GM12891 (cell line): ENCODE results near the gene SCIMP. TPM values are rescaled to one million over a fixed set of nuclear protein-coding genes. Genes with fewer than 3 reads are reported as not detected.

ENCODE experiments used
- DNase-seq: peaks from one replicate; pipeline ENCODE4 v3.0.0; 2011; ENCODE audit warnings: low spot score; ENCODE audit not compliant: insufficient read length
- FAIRE-seq: peaks from 2 replicates; lab custom pipeline; 2011; peaks lifted over from hg19 to GRCh38; lab: Jason Lieb, UNC
- PAX5 ChIP-seq: IDR thresholded peaks from 2 replicates; pipeline ENCODE4 v1.6.1; 2011; ENCODE audit warnings: low read length, moderate library complexity, mild to moderate bottlenecking; ENCODE audit not compliant: insufficient read depth, severe bottlenecking
- POLR2A ChIP-seq: IDR thresholded peaks from 2 replicates; pipeline ENCODE4 v1.6.1; 2011; ENCODE audit warnings: low read depth, low read length, control low read depth
- POLR2AphosphoS5 ChIP-seq: IDR thresholded peaks from 2 replicates; pipeline ENCODE4 v1.6.1; 2011; ENCODE audit warnings: low read depth, low read length, control low read depth
- POU2F2 ChIP-seq: IDR thresholded peaks from 2 replicates; pipeline ENCODE4 v1.6.1; 2011; ENCODE audit warnings: low read depth, mild to moderate bottlenecking, control low read depth, low read length, moderate library complexity
- SPI1 ChIP-seq: IDR thresholded peaks from 2 replicates; pipeline ENCODE4 v1.6.1; 2011; ENCODE audit warnings: low read depth, low read length, control low read depth
- TAF1 ChIP-seq: IDR thresholded peaks from 2 replicates; pipeline ENCODE4 v1.6.1; 2011; ENCODE audit warnings: low read depth, low read length, control low read depth
- polyA plus RNA-seq: library from polyadenylated mRNA; unstranded; fragments of >200 nt; gene quantifications from one replicate; pipeline ENCODE4 v1.2.1, GENCODE V29; 2012; ENCODE audit warnings: low read depth, missing spikeins, inconsistent platforms; ENCODE audit not compliant: missing spikeins

SCIMP gene
- 48.3 TPM for polyA plus RNA-seq

DNA sequence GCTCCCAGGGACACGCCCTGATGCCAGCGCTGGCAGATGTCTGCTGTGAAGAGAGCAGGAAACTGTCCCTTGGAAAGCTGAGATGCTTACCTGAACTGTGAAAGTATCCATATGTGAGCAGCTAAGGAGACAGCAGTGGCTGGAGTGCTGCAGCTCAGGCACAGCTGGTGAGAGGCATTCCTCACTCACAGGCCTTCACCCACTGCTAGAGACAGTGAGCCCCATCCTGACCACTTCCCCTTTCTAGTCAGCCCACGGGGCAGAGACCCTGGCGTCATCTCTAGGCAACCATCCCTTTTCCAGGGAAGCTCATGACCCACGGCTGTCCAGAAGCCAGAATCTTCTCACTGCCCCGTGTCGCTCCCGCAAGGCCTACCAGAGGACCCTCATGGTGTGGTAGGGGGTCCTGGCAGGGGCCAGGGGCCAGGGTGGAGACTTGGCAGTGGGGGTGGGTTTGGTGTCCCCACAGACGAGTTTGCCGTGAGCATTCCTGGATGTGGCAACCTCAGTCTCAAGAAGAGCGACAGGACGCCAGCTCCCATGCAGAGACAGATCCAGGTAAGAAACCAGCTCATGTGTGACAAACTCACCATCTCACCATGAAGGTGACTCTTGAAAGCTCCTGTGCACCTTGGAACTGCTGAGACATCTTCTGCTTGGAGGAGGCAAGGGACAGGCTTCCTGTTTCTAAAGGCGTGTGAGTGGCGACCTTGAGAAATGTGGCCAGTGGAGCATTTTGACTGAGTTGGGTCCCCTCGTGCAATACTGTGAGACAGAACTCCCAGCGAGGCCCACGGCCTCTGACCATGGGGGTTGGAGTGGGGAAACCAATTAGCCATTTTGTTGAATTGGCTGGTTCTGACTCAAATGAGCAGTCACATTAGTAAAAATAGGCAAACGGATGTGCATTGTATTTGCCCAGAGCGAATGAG lies at the start of gene SCIMP:
Gene SCIMP (minus strand): TSS at position 216 of the 932 bp plus-strand sequence. CDS start 105 bp downstream, at position 111.
- FAIRE-seq, result peak; percentile 96
- TF ChIP-seq TAF1 (peak; percentile 87), PAX5 (no peak), POLR2A (peak; percentile 92), SPI1 (peak; percentile 100), POU2F2 (peak; percentile 36; the same call in 1 of the 2 replicates), POLR2AphosphoS5 (peak; percentile 85)
- DNase-seq, result no peak

GRCh38 chr17:5283571-5284315 lies 49.1 kb upstream of the SCIMP start:
- FAIRE-seq, result peak; percentile 48
- TF ChIP-seq TAF1, result no peak
- no peak for TF ChIP-seq SPI1
- no peak for TF ChIP-seq POLR2AphosphoS5
- TF ChIP-seq POU2F2, result no peak
- DNase-seq, result no peak

DNA sequence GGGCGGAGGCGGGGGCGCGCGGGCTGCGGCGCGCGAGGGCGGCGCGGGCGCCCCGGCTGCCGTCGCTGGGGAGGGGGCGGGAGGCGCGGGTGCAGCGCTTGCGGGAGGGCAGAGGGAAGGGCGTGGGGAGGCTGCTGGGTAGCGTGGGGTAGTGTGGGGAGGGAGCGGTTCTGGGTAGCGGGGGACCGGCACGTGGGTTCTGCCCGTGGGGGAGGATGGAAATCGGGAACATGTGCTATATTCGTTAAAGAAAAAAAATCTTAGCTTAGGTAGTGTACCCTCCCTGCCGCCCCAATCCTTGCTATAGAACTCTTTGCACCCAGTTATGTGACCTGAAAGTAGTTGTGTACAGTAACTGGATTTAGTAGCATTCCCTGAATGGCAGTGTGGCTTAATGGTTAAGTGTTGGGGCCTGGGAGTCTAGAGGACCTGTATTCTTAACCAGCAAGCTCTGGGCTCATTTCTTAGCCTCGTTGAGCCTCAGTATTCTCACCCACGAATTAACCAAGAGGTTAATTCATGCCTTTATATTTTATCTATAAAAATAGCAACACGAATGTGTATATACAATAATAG lies 48.1 kb upstream of the SCIMP start:
- FAIRE-seq, result peak; percentile 72
- no peak for TF ChIP-seq SPI1
- TF ChIP-seq POLR2A, result no peak
- no peak for TF ChIP-seq POLR2AphosphoS5
- no peak for TF ChIP-seq PAX5
- TF ChIP-seq TAF1, result no peak
- no peak for TF ChIP-seq POU2F2
- no peak for DNase-seq

GRCh38 chr17:5281814-5282641 lies 47.4 kb upstream of the SCIMP start, which contains the start of gene RABEP1:
Gene RABEP1 (plus strand): TSS chr17:5282284. CDS start chr17:5282487, 203 bp downstream.
- DNase-seq (peak; percentile 88), FAIRE-seq (peak; percentile 96)
- TF ChIP-seq TAF1, result peak; percentile 97
- TF ChIP-seq PAX5, result peak; percentile 14
- peak; percentile 78 for TF ChIP-seq POLR2A
- TF ChIP-seq SPI1, result no peak
- TF ChIP-seq POU2F2, result peak; percentile 8; the same call in 1 of the 2 replicates
- peak; percentile 52; the same call in 1 of the 2 replicates for TF ChIP-seq POLR2AphosphoS5

- no peak for FAIRE-seq
- TF ChIP-seq SPI1 (no peak), PAX5 (no peak), TAF1 (no peak), POLR2AphosphoS5 (no peak), POLR2A (no peak), POU2F2 (no peak)
- DNase-seq, result no peak
These were observed 37.7 kb upstream of the SCIMP start for GRCh38 chr17:5272322-5272721.

DNA sequence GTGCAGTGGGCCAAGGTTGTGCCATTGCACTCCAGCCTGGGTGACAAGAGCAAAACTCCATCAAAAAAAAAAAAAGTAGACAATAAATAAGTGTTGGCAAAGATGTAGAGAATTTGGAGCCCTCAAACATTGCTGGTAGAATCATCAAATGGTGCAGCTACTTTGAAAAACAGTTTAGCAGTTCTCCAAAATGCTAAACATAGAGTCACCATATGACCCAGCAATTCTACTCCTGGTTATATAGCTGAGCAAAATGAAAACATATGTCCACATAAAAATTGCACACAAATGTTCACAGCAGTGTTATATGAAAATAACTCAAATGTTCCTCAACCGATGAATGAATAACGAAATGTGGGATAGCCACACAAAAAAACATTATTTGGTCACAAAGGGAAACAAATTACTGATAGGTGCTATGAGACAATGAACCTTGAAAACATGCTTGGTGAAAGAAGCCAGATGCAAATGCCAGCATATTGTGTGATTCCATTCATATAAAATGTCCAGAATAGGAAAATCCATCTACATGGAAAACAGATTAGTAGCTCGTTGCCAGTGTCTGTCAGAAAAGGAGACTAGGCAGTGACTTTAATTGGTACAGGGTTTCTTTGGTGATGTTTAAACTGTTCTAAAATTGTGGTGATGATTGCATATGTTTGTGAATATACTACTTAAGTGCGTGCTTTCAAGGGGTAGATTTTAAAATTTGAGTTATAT lies 34.7 kb upstream of the SCIMP start:
- no peak for TF ChIP-seq POLR2A
- no peak for TF ChIP-seq TAF1
- no peak for TF ChIP-seq SPI1
- TF ChIP-seq PAX5, result no peak
- TF ChIP-seq POU2F2, result no peak
- no peak for TF ChIP-seq POLR2AphosphoS5
- FAIRE-seq (no peak), DNase-seq (no peak)

- FAIRE-seq, result no peak
- no peak for DNase-seq
- TF ChIP-seq SPI1 (no peak), PAX5 (no peak), TAF1 (no peak), POLR2A (no peak), POU2F2 (no peak), POLR2AphosphoS5 (no peak)
These were observed 30.2 kb upstream of the SCIMP start for GRCh38 chr17:5264893-5265292.

DNA sequence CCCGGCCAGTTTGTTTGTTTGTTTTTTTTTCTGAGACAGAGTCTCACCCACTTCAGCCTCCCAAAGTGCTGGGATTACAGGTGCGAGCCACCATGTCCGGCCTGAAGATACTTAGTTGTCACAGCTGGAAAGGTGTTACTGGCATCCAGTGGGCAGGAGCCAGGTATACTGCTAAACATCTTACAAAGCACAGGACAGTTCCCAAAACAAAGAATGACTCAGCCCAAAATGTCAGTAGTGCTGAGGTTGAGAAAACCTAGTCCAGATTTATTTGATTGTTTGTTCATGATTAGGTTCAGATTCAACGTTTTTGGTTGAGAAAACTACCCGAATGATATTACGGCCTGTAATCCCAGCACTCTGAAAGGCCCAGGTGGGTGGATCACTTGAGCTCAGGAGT lies 28.8 kb upstream of the SCIMP start:
- no peak for FAIRE-seq
- no peak for DNase-seq

More for the DNA sequence above, 28.8 kb upstream of the SCIMP start:
- no peak for TF ChIP-seq POLR2A
- no peak for TF ChIP-seq PAX5
- no peak for TF ChIP-seq SPI1
- TF ChIP-seq TAF1, result no peak
- TF ChIP-seq POU2F2, result no peak
- TF ChIP-seq POLR2AphosphoS5, result no peak
